ENCODE results near the gene PCSK5. TPM values are rescaled to one million over a fixed set of nuclear protein-coding genes. Genes with fewer than 3 reads are reported as not detected.

PCSK5 gene
- total RNA-seq, 1 experiment from 2014 or later: 6.9 TPM

DNA sequence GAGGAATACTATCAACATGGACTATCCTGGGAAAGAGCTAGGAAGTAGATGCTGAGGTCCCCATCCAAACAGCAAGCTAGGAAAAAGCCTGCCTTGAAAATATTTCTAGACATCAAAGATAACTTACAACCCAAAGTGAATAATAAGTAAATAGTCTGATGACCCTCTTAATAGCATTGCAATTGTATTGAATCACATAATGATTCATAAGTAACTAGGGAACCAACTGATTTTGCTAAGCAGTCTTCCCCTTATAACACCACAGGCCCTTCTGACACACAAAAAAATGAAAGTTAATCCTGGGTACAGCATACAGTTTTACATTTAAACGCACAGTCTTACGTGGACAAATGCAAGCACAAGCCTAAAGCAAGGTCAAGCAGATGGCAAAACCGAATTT, 304.4 kb downstream of the PCSK5 start:
- no peak overlapping the region for H3K4me2 ChIP-seq (ENCODE audit: low read length)
- ChIA-PET CTCF (no interaction called here), POLR2A (no interaction called here), RAD21 (ENCODE audit: low non-redundant PET in 1 of 2, low total read pairs in 2 of 2, uncharacterized antibody in 2 of 2, unreplicated experiment in 2 of 2) (no interaction called here)
- H3K27ac ChIP-seq (ENCODE audit: low read depth, low read length): no peak overlapping the region
- no peak overlapping the region for H2AFZ ChIP-seq (ENCODE audit: low read depth, low read length, poor library complexity, severe bottlenecking)
- no peak overlapping the region for H3K9ac ChIP-seq (ENCODE audit: low read length)
- no peaks in the 10 kb centered on the region for H3K79me2 ChIP-seq (ENCODE audit: insufficient read depth, low read length)
- H4K20me1 ChIP-seq (ENCODE audit: insufficient read depth): no peaks in the 10 kb centered on the region
- H3K9me2 ChIP-seq (ENCODE audit: insufficient read depth): no peaks in the 10 kb centered on the region
- TF ChIP-seq SRF (IDR thresholded peaks at IDR 0.05; ENCODE audit: low read depth) (no peak), TCF7L2 (IDR thresholded peaks at IDR 0.05; ENCODE audit: borderline replicate concordance, extremely low read depth, insufficient read depth, insufficient read length) (no peak), SIN3A (IDR thresholded peaks at IDR 0.05; ENCODE audit: low read depth) (no peak), EGR1 (IDR thresholded peaks at IDR 0.05; ENCODE audit: low read depth) (no peak), ELF1 (IDR thresholded peaks at IDR 0.05; ENCODE audit: borderline replicate concordance, low read depth) (no peak), CEBPB (IDR thresholded peaks at IDR 0.05; ENCODE audit: low read depth) (no peak), REST (IDR thresholded peaks at IDR 0.05; ENCODE audit: low read depth) (no peak), FOSL1 (IDR thresholded peaks at IDR 0.05; ENCODE audit: low read depth) (no peak), POLR2A (IDR thresholded peaks at IDR 0.05; ENCODE audit: borderline replicate concordance, extremely low read depth, insufficient read depth, insufficient read length) (no peak), JUND (IDR thresholded peaks at IDR 0.05) (no peak), SP1 (IDR thresholded peaks at IDR 0.05; ENCODE audit: low read depth) (no peak), YY1 (IDR thresholded peaks at IDR 0.05; ENCODE audit: extremely low read depth, insufficient replicate concordance, low read depth, low read length) (no peak)
- TF ChIP-seq, protein P1, sequence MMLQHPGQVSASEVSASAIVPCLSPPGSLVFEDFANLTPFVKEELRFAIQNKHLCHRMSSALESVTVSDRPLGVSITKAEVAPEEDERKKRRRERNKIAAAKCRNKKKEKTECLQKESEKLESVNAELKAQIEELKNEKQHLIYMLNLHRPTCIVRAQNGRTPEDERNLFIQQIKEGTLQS (IDR thresholded peaks at IDR 0.05): no peak
- no peaks in the 10 kb centered on the region for H3K36me3 ChIP-seq (ENCODE audit: control insufficient read depth in 1 of 2, insufficient read depth in 2 of 2, low read length in 2 of 2)
- no peaks in the 10 kb centered on the region for H3K9me3 ChIP-seq (ENCODE audit: control insufficient read depth in 1 of 2, insufficient read depth in 1 of 2, low read depth in 1 of 2, low read length in 2 of 2)
- DNase-seq (ENCODE audit: low read depth, low spot score): no peak
- no peak for ATAC-seq
- no peaks in the 10 kb centered on the region for H3K4me1 ChIP-seq (ENCODE audit: control insufficient read depth in 1 of 2, insufficient read depth in 2 of 2, low read length in 2 of 2)
- intact Hi-C loops (cut with micrococcal nuclease): no loop called here
- BruUV-seq (replicated peaks): no TSS peak
- H3K4me3 ChIP-seq (replicated peaks in 1 of 2; ENCODE audit: low read depth in 1 of 2, low read length in 2 of 2): no peak overlapping the region
- no peaks in the 10 kb centered on the region for H3K27me3 ChIP-seq (ENCODE audit: insufficient read depth, low read length)
